HCT116 (cell line): ENCODE results near the gene SOX9. TPM values are rescaled to one million over a fixed set of nuclear protein-coding genes. Genes with fewer than 3 reads are reported as not detected.

Experiments used
- ATAC-seq: fragments of 200-7000 bp; cut with Tn5 transposase; 2 replicates; pipeline ENCODE4 v1.9.1; 2020; ENCODE audit warnings: mild to moderate bottlenecking, moderate library complexity
- BruUV-seq: library from RNA; stranded (reverse); fragments of 400-500 nt; replicated peaks from 2 replicates; lab custom pipeline; 2021; lab: Mats Ljungman, UMichigan
- CTCF ChIA-PET: fragments of 300-600 bp; sonication (Branson Sonifier 250); formaldehyde crosslinking; loops from one replicate; lab custom pipeline; 2021; ENCODE audit warnings: antibody characterized with exemption; lab: Charles Lee
- POLR2A ChIA-PET: fragments of 300-600, 350-600 bp; sonication (Branson Sonifier 250); formaldehyde crosslinking; loops from one replicate; lab custom pipeline; 2021; ENCODE audit warnings: antibody characterized with exemption; lab: Charles Lee
- RAD21 ChIA-PET, 2 experiments: fragments of 300-600 bp; sonication (Branson Sonifier 250); formaldehyde crosslinking; loops; one replicate each; lab custom pipeline; 2023; ENCODE audit warnings: low total read pairs in 2 of 2; ENCODE audit not compliant: uncharacterized antibody in 2 of 2, unreplicated experiment in 2 of 2, low non-redundant PET in 1 of 2; lab: Charles Lee
- DNase-seq: peaks from one replicate; pipeline ENCODE4 v3.0.0-alpha.2; 2010; ENCODE audit warnings: low read depth, low spot score
- H2AFZ ChIP-seq: fragments of 200-600 bp; shearing (Covaris generic), sonication (generic); 2 replicates; pipeline ENCODE4 v1.6.1; 2017; ENCODE audit warnings: low read depth, mixed run types, mixed read lengths, antibody characterized with exemption, low read length; ENCODE audit not compliant: poor library complexity, severe bottlenecking
- H3K27ac ChIP-seq: 2 replicates; pipeline ENCODE4 v1.5.1; 2012; ENCODE audit warnings: low read depth, low read length
- H3K27me3 ChIP-seq: fragments of 200-600 bp; sonication (generic); 2 replicates; pipeline ENCODE4 v1.6.1; 2016; ENCODE audit warnings: mixed run types, low read length, mixed read lengths; ENCODE audit not compliant: insufficient read depth
- H3K36me3 ChIP-seq, 2 experiments: fragments of 200-500 bp in 1 of 2; fragments of 200-600 bp in 1 of 2; sonication (Bioruptor generic) in 1 of 2; sonication (generic) in 1 of 2; 2 replicates each; pipeline versions ENCODE4 v1.5.1 to v1.6.1; 2014 to 2016; ENCODE audit warnings: low read length in 2 of 2, inconsistent platforms in 1 of 2, mixed read lengths in 1 of 2, mixed run types in 1 of 2; ENCODE audit not compliant: insufficient read depth in 2 of 2, control insufficient read depth in 1 of 2
- H3K4me1 ChIP-seq, 2 experiments: fragments of 200-600 bp in 1 of 2; sonication (generic) in 1 of 2; 2 replicates each; pipeline versions ENCODE4 v1.5.1 to v1.6.1; 2012 to 2017; ENCODE audit warnings: low read length in 2 of 2, inconsistent platforms in 1 of 2, mild to moderate bottlenecking in 1 of 2, mixed read lengths in 1 of 2, mixed run types in 1 of 2, moderate library complexity in 1 of 2; ENCODE audit not compliant: insufficient read depth in 2 of 2, control insufficient read depth in 1 of 2
- H3K4me2 ChIP-seq: fragments of 200-600 bp; sonication (generic); 2 replicates; pipeline ENCODE4 v1.6.1; 2017; ENCODE audit warnings: mixed run types, low read length, mixed read lengths
- H3K4me3 ChIP-seq, 2 experiments: fragments of 200-600 bp in 1 of 2; sonication (generic) in 1 of 2; replicated peaks in 1 of 2; 2 replicates each; pipeline ENCODE4 v1.5.1; 2011 to 2016; ENCODE audit warnings: low read length in 2 of 2, control low read depth in 1 of 2, low read depth in 1 of 2, mild to moderate bottlenecking in 1 of 2, mixed read lengths in 1 of 2, mixed run types in 1 of 2
- H3K79me2 ChIP-seq: fragments of 200-600 bp; sonication (generic); 2 replicates; pipeline ENCODE4 v1.6.1; 2017; ENCODE audit warnings: mild to moderate bottlenecking, mixed run types, low read length, moderate library complexity, mixed read lengths; ENCODE audit not compliant: insufficient read depth
- H3K9ac ChIP-seq: fragments of 200-600 bp; sonication (generic); 2 replicates; pipeline ENCODE4 v1.6.1; 2016; ENCODE audit warnings: low read length, mixed read lengths
- H3K9me2 ChIP-seq: fragments of 200-600 bp; sonication (generic), shearing (Covaris generic); 2 replicates; pipeline ENCODE4 v1.6.1; 2017; ENCODE audit warnings: mixed run types, mild to moderate bottlenecking, moderate library complexity; ENCODE audit not compliant: insufficient read depth
- H3K9me3 ChIP-seq, 2 experiments: fragments of 200-500 bp in 1 of 2; fragments of 200-600 bp in 1 of 2; sonication (Bioruptor generic) in 1 of 2; sonication (generic) in 1 of 2; 2 replicates each; pipeline ENCODE4 v1.6.1; 2014 to 2017; ENCODE audit warnings: low read length in 2 of 2, mixed read lengths in 2 of 2, inconsistent platforms in 1 of 2, low read depth in 1 of 2, mild to moderate bottlenecking in 1 of 2, mixed run types in 1 of 2, moderate library complexity in 1 of 2; ENCODE audit not compliant: control insufficient read depth in 1 of 2, insufficient read depth in 1 of 2
- H4K20me1 ChIP-seq: fragments of 200-600 bp; sonication (generic), shearing (Covaris generic); 2 replicates; pipeline ENCODE4 v1.6.1; 2017; ENCODE audit warnings: mixed run types, mild to moderate bottlenecking, moderate library complexity; ENCODE audit not compliant: insufficient read depth
- ATF3 ChIP-seq: IDR thresholded peaks from 2 replicates; pipeline ENCODE4 v1.6.1; 2012
- CEBPB ChIP-seq: IDR thresholded peaks from 2 replicates; pipeline ENCODE4 v1.6.1; 2012; ENCODE audit warnings: low read depth
- EGR1 ChIP-seq: IDR thresholded peaks from 2 replicates; pipeline ENCODE4 v1.6.1; 2012; ENCODE audit warnings: low read depth
- EZH2 ChIP-seq: fragments of 200-600 bp; sonication (generic); IDR thresholded peaks from 2 replicates; pipeline ENCODE4 v1.6.1; 2017; ENCODE audit warnings: antibody characterized with exemption, mixed run types
- EZH2phosphoT487 ChIP-seq: fragments of 200-600 bp; IDR thresholded peaks from 2 replicates; pipeline ENCODE4 v1.6.1; 2018; ENCODE audit warnings: antibody characterized with exemption, borderline replicate concordance
- FOSL1 ChIP-seq: IDR thresholded peaks from 2 replicates; pipeline ENCODE4 v1.6.1; 2012; ENCODE audit warnings: low read depth
- JUND ChIP-seq: IDR thresholded peaks from 2 replicates; pipeline ENCODE4 v1.6.1; 2012
- POLR2A ChIP-seq: IDR thresholded peaks from 2 replicates; pipeline ENCODE4 v1.7.0; 2011; ENCODE audit warnings: borderline replicate concordance; ENCODE audit not compliant: insufficient read depth, insufficient read length; ENCODE audit errors: extremely low read depth
- REST ChIP-seq: IDR thresholded peaks from 2 replicates; pipeline ENCODE4 v1.6.1; 2012; ENCODE audit warnings: low read depth
- SIN3A ChIP-seq: IDR thresholded peaks from 2 replicates; pipeline ENCODE4 v1.6.1; 2012; ENCODE audit warnings: low read depth
- SRF ChIP-seq: IDR thresholded peaks from 2 replicates; pipeline ENCODE4 v1.6.1; 2012; ENCODE audit warnings: low read depth
- TCF7L2 ChIP-seq: IDR thresholded peaks from 2 replicates; pipeline ENCODE4 v1.7.0; 2011; ENCODE audit warnings: borderline replicate concordance, inconsistent platforms; ENCODE audit not compliant: insufficient read depth, insufficient read length; ENCODE audit errors: extremely low read depth
- YY1 ChIP-seq: IDR thresholded peaks from 2 replicates; pipeline ENCODE4 v1.6.1; 2011; ENCODE audit warnings: low read length, low read depth, moderate library complexity, mild to moderate bottlenecking; ENCODE audit not compliant: insufficient replicate concordance; ENCODE audit errors: extremely low read depth
- ZFX ChIP-seq: fragments of 450-650 bp; IDR thresholded peaks from 2 replicates; pipeline ENCODE4 v1.6.1; 2017
- ZNF274 ChIP-seq: fragments of 200-500 bp; sonication (Bioruptor generic); IDR thresholded peaks from 2 replicates; pipeline ENCODE4 v1.6.1; 2014; ENCODE audit warnings: mild to moderate bottlenecking, low read depth, low read length, inconsistent platforms
- intact Hi-C: fragments of 100-400 bp; cut with micrococcal nuclease; formaldehyde crosslinking; loops from 2 replicates; pipeline ENCODE4 v1.10.0; 2022
- total RNA-seq: library from RNA; stranded (reverse); gene quantifications from one replicate; pipeline ENCODE4 v1.2.1, GENCODE V29; 2021; ENCODE audit not compliant: unreplicated experiment
- TF ChIP-seq, protein P1 (sequence below), 3 experiments: fragments of 200-600 bp in 1 of 3; sonication (generic) in 1 of 3; IDR thresholded peaks in 2 of 3; conservative IDR thresholded peaks in 1 of 3; 2 replicates each; pipeline ENCODE4 v1.5.1; 2012 to 2017; ENCODE audit warnings: low read depth in 2 of 3, low read length in 2 of 3, antibody characterized with exemption in 1 of 3, borderline replicate concordance in 1 of 3, control low read depth in 1 of 3, mild to moderate bottlenecking in 1 of 3, mixed read lengths in 1 of 3, mixed run types in 1 of 3, moderate library complexity in 1 of 3; ENCODE audit not compliant: insufficient read depth in 1 of 3

SOX9 gene
- total RNA-seq, 1 experiment from 2014 or later = 69.2 TPM

GRCh38 chr17:72087876-72088275 is 32.9 kb upstream of the SOX9 start:
- Histone ChIP-seq H3K4me1 (no peaks in the 10 kb centered on the region), H3K27ac (no peak overlapping the region), H3K9ac (no peak overlapping the region), H4K20me1 (no peaks in the 10 kb centered on the region), H3K4me3 (no peak overlapping the region), H3K27me3 (no peaks in the 10 kb centered on the region), H2AFZ (no peak overlapping the region), H3K9me3 (no peaks in the 10 kb centered on the region), H3K4me2 (no peak overlapping the region), H3K79me2 (no peaks in the 10 kb centered on the region), H3K9me2 (no peaks in the 10 kb centered on the region), H3K36me3 (no peaks in the 10 kb centered on the region)
- ATAC-seq = no peak
- ChIA-PET CTCF (interaction anchor here (0.7 kb wide), 1 partner anchor 10 kb away, joined by 3 read pairs; no protein-coding TSS in a partner anchor), POLR2A (no interaction called here), RAD21 (no interaction called here)
- TF ChIP-seq YY1 = no peak
- TF ChIP-seq SIN3A = no peak
- no peak for TF ChIP-seq FOSL1
- no peak for TF ChIP-seq ZNF274
- no peak for TF ChIP-seq POLR2A
- TF ChIP-seq EZH2 = no peak
- no peak for TF ChIP-seq ZFX
- TF ChIP-seq JUND = no peak
- no peak for TF ChIP-seq CEBPB
- no peak for TF ChIP-seq ATF3
- TF ChIP-seq EGR1 = no peak
- no peak for TF ChIP-seq TCF7L2
- BruUV-seq = no TSS peak
- intact Hi-C loops = no loop called here
- DNase-seq = no peak

GRCh38 chr17:72089453-72089987 is 31.3 kb upstream of the SOX9 start:
- H3K79me2 ChIP-seq = no peaks in the 10 kb centered on the region
- DNase-seq = no peak
- intact Hi-C loops = no loop called here
- RAD21 ChIA-PET = no interaction called here
- no peaks in the 10 kb centered on the region for H4K20me1 ChIP-seq
- POLR2A ChIA-PET = no interaction called here
- CTCF ChIA-PET = no interaction called here
- H2AFZ ChIP-seq = no peak overlapping the region
- no peak overlapping the region for H3K4me2 ChIP-seq
- H3K4me3 ChIP-seq = no peak overlapping the region
- ATAC-seq = no peak
- no peaks in the 10 kb centered on the region for H3K36me3 ChIP-seq
- no peak overlapping the region for H3K27ac ChIP-seq
- no peaks in the 10 kb centered on the region for H3K9me3 ChIP-seq
- H3K9me2 ChIP-seq = no peaks in the 10 kb centered on the region
- H3K4me1 ChIP-seq = no peaks in the 10 kb centered on the region
- H3K9ac ChIP-seq = no peak overlapping the region
- BruUV-seq = no TSS peak
- H3K27me3 ChIP-seq = no peaks in the 10 kb centered on the region
- TF ChIP-seq SRF (no peak), YY1 (no peak), SIN3A (no peak), EZH2phosphoT487 (no peak), REST (no peak), FOSL1 (no peak), ZFX (no peak), EZH2 (no peak)
- TF ChIP-seq, protein P1, sequence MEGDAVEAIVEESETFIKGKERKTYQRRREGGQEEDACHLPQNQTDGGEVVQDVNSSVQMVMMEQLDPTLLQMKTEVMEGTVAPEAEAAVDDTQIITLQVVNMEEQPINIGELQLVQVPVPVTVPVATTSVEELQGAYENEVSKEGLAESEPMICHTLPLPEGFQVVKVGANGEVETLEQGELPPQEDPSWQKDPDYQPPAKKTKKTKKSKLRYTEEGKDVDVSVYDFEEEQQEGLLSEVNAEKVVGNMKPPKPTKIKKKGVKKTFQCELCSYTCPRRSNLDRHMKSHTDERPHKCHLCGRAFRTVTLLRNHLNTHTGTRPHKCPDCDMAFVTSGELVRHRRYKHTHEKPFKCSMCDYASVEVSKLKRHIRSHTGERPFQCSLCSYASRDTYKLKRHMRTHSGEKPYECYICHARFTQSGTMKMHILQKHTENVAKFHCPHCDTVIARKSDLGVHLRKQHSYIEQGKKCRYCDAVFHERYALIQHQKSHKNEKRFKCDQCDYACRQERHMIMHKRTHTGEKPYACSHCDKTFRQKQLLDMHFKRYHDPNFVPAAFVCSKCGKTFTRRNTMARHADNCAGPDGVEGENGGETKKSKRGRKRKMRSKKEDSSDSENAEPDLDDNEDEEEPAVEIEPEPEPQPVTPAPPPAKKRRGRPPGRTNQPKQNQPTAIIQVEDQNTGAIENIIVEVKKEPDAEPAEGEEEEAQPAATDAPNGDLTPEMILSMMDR (IDR thresholded peaks at IDR 0.05 in 2 of 3, conservative IDR thresholded peaks at IDR 0.05 in 1 of 3; ENCODE audit: borderline replicate concordance in 1 of 3, insufficient read depth in 1 of 3, low read depth in 2 of 3, low read length in 2 of 3) = no peak
